CD4-positive, alpha-beta T cell treated with Interleukin-17A for 1 hour (primary cell): ENCODE data around the gene SPATA31D4.
"Not testable (repeated sequence)": the region's sequence is repeated elsewhere in the genome, so short reads cannot be mapped to it uniquely, and the experiment has no call there.

Experiments
- DNase-seq: peaks from one replicate; pipeline ENCODE4 v3.0.0-alpha.2; 2020

The SPATA31D4 gene

DNA sequence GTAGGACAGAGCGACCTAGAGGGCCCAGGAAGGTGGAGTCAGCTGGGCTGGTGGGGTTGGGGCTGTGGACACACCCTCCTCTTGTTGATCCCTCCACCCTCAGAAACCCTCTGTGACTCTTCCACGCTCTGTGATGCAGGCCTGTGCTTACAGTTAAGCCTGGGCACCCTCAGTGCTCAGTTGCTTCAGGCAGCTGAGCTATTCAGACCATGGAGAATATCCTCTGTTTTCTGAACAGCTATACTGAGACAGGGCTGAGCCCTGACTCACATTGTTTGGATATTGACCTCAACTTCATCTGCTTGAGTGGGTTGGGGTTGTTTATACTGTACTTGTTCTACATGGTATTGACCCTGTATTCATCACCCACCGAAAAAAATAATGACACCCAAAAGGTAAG is at the start of gene SPATA31D4:
TSS of gene SPATA31D4 (plus strand) at position 124 of the 400 bp plus-strand sequence. CDS start at position 210, 86 bp downstream.
- not testable (repeated sequence) for DNase-seq

DNA sequence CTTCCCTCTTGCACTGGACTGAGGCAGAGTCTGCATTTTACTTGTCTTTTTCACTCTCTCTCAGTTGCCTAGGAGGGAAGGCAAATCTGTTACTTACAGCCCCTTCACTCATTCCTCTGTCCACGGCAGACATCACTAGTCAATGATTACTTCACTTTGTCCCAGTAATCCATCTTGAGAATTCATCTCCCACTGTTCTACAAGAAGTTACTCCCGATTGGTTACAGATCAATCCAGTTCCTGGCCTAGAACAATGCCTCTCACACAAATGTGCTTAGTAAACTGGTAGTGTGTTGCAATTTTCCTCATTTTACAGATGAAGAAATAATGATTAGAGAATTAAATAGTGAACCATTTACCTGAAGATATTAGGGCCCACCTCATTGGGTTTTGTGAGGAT is 49.7 kb upstream of the SPATA31D4 start:
- no peak for DNase-seq

GRCh38 chr9:81879501-81879916 is 48.7 kb upstream of the SPATA31D4 start:
- DNase-seq, result no peak

DNA sequence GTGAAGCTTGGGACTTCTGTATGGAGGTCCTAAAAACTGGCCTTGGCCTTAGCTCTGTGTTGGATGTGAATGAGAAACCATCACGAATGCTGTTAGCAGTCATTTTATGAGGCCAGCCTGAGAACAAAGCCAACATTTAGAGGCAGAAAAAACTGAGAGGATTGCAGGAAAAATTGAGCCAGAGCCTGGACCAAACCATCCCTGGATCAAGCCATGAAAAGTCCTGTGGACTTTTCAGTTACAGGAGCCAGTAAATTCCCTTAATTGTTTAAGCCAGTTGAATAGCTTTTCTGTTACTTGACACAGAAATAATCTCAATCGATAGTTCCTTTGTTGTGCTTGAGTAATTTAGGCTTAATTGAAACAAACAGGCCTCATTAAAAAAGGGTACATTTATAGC is 42.6 kb upstream of the SPATA31D4 start:
- no peak for DNase-seq

DNA sequence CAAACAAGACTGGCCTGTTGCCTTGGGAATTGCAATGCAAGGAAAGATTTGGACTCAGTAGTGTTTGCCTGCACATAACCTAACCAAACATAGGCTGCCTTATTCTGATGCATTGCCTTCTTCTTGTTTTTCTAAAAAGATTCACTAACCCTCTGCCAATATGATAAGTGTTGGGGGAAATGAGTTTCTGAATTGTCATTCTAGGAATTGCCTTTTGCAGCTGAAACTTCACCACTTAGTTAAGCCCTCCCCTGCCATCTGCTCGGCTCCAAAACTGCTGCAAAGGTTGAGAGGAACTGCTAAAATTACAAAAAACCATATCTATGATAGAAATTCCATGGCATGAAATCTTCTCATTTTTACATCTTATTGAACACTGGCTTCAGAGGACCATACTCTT is 41.6 kb upstream of the SPATA31D4 start:
- DNase-seq, result no peak

GRCh38 chr9:81890104-81890503 is 38.1 kb upstream of the SPATA31D4 start:
- no peak for DNase-seq

- no peak for DNase-seq
These were observed 35.8 kb upstream of the SPATA31D4 start for GRCh38 chr9:81892440-81892839.

- DNase-seq, result no peak
These were observed 34.3 kb upstream of the SPATA31D4 start for GRCh38 chr9:81893929-81894328.

DNA sequence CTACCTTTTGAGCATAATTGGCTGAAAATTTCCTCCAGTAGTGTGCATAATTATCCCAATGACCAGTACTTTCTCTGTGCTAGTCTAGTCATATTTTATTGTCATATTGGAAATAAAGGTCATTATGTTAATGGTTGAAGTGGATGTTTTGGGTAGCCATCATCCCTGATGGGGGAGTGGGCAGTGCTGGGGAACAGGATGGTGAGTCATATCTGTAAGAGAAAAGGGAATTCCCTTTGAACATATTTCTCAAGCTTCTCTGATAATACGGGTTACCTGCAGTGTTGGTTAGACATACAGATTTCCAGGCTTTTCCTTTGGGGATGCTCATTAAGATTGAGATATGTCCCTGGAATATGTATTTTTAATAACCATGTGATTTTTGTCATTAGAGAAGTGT is 33.3 kb upstream of the SPATA31D4 start:
- DNase-seq, result no peak

- DNase-seq, result no peak
These were observed 32.2 kb upstream of the SPATA31D4 start for GRCh38 chr9:81896070-81896469.

GRCh38 chr9:81898851-81899250 is 29.4 kb upstream of the SPATA31D4 start:
- no peak for DNase-seq

DNA sequence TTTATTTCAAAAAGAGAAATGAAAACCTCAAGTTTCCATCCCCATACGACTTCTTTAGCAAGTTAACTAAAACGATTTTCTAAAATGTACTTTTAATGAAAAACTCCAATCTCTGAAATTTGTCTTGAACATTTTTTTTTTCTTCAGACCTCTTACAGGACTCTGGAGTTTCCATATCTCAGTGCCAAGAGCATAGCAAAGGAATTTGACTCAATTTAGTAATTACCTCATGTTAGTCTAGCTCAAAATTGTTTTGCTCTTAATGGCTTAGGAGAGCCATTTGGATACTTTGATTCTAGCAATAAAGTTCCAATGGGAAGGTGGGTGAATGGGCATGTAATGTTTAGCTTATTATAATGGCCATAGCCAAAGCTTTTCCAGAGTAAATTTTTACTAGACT is 26.0 kb upstream of the SPATA31D4 start:
- no peak for DNase-seq

GRCh38 chr9:81902626-81903025 is 25.6 kb upstream of the SPATA31D4 start:
- DNase-seq, result no peak

DNA sequence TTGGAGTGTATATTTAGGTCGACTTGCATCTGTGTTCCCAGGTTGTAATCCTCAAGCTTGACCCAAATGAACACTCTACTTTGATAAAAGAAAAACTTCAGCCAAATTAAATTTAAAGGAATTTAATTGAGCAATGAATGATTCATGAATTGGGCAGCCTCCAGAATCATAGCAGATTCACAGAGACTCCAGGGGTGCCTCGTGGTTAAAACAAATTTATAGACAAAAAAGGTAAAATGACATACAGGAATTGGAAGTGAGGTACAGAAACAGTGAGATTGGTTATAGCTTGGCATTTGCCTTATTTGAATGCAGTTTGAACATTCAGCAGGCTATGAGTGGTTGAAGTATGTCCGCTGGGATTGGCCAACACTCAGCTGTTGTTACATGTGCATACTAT is 21.6 kb upstream of the SPATA31D4 start:
- no peak for DNase-seq

- no peak for DNase-seq
These were observed 16.1 kb upstream of the SPATA31D4 start for GRCh38 chr9:81912135-81912534.

DNA sequence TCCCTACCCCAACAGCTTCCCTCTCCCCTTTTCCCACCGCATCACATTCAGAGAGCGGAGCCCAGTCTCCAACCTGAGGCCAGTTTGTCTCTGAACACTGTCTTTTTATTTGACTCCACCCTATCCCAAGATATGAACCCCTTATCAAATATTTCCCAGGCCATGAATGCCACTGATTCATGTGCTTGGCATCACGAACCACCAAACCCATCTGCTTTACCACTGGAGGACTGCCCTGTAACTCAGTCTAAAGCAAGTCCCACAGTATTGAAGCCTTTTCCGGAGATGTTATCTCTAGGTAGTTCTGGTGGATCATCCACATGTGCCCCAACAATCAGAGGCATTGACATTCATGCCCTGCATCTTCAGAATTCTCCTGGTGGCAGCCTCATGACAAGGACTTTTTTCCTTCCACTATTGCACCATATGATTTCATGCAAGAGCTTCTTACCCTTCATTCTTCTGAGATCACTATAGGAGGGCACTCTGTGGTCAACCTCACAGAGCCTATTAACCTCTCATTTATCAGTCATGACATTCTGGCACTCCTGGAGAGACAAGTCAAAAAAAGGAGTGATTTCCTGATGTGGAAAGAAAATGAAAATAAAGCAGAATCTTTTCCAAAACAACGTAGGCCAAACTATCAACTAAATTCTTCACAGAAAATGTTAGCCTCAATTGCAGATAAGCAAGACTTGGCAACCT is 12.3 kb upstream of the SPATA31D4 start:
- DNase-seq, result no peak

DNA sequence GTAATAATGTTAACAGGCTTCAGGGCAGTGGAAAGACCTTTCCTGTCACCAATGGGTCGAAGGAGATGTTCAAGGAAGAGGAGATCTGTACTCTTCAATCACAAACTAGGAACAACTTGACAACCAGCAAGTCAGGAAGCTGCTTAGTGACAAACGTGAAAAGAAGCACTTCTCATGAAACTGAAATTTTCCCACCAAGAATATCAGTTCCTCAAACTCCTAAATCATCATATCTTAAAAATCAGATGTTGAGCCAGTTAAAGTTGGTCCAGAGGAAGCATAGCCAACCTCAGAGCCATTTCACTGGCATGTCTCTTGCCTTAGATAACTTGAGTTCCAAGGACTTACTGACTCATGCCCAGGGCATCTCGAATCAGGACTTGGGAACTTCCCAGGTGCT is 9.7 kb upstream of the SPATA31D4 start:
- not testable (repeated sequence) for DNase-seq

DNA sequence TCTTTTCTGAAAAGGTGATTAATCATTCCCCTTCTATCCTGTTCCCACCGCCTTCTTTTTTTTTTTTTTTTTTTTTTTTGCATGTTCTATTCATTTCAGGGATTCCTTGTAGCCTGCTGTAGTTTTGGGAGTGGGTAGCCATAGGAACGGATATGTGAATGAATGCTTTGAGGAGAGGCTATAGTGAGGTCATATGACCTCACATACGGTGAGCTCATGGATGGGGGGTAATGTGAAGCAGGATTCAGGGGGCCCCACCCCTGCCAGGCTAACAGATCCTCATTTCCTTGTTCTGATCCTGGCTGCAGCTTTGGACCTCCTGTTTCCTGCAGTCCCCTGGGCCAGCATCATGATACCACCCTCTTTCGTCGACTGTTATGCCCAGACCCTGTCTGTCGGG is 1.9 kb downstream of the SPATA31D4 start:
- not testable (repeated sequence) for DNase-seq

GRCh38 chr9:81933547-81933946 is 5.3 kb downstream of the SPATA31D4 start:
- DNase-seq, result not testable (repeated sequence)

GRCh38 chr9:81943393-81943792 is 15.2 kb downstream of the SPATA31D4 start, which contains the start of gene SPATA31D3:
SPATA31D3 (plus strand) TSS chr9:81943500; CDS start chr9:81943586, 86 bp downstream.
- DNase-seq, result not testable (repeated sequence)

- not testable (repeated sequence) for DNase-seq
These were observed 20.4 kb downstream of the SPATA31D4 start for GRCh38 chr9:81948650-81949049.

GRCh38 chr9:81953096-81953495 is 24.9 kb downstream of the SPATA31D4 start:
- no peak for DNase-seq

DNA sequence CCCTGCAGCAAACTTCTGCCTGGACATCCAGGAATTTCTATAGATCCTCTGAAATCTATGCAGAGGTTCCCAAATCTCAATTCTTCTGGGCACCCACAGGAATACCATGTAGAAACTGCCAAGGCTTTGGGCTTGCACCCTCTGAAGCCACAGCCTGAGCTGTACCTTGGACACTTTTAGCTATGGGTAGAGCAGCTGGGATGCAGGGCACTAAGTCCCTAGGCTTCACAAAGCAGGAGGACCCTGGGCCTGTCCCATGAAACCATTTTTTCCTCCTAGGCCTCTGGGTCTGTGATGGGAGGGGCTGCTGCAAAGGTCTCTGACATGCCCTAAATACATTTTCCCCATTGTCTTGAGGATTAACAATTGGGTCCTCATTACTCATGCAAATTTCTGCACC is 27.4 kb downstream of the SPATA31D4 start:
- no peak for DNase-seq

DNA sequence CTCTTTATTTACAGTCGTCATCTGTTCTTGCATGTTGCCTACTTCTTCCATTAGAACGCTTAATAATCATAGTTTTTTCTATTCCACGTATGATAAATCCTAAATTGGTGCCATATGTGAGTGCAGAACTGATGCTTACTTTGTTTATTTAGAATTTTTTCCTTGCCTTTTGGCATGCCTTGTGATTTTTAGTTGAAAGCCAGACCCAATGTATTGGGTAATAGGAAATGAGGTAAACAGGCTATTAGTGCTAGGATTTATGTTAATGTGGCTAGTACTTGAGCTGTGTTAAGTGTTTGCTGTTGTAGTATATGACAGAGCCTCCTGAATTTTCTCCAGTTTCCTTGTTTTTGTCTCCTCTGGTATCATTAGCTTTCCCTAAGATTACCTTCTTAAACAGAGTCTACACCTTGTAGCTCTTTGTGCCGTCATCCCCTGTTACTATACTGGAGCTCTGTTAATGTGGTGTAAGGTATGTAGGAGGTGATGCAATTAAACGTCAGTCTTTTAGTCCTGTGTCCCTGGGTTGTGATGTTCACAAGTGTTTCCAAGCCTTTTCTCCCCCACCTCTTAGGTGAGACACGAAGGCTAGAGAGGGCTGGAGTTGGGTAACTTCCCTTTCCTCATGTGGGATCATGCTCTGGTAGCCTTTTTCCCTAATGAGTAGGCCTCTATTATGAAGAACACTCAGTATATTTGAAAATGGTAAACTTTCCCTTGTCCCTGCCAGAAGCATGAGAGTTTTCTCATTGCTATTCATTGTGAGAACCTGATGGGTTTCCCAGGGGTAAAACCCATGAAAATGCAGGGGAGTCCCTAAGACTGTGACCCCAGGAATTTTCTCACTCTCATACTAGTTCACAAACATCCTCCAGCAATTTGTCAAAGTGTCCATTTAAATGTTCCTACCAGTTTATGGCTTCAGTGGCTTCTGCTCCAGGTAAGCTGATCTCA is 36.3 kb downstream of the SPATA31D4 start:
- no peak for DNase-seq
